Measurements from ENCODE around the gene FMNL2. TPM values are rescaled to one million over a fixed set of nuclear protein-coding genes. Genes with fewer than 3 reads are reported as not detected.

Gene FMNL2
- total RNA-seq, 1 experiment from 2014 or later: 33.6 TPM

DNA sequence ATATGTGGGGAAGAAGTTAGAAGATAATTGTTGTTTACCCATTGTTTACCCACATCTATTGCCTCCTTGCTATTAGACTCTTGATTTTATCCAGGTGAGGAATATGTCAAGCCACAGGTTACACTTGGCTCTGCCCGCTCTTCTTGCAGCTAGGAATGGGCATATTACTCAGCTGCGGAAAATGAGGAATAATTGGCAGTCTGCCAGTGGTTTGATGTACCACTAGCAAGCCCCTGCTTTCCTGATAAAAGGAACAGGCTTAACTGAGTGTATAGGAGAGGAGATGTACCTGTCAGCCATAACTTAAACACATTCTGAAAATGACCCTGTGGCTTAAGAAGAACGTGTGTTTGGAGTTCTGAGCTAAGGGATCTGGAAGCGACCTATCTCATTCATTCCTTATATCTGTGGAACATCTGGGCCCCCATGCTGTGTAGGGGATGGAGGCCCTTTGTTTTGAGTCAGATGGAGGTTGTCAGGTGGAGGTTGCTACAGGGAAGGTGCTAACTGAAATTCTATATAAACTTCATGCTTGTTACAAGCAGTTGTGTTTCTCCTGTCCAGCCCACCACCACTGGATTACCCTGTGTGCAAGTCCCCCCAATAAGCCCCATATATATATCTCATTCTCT lies 4.6 kb upstream of the FMNL2 start:
- Histone ChIP-seq H3K9me3 (ENCODE audit: control insufficient read depth, low read depth, low read length) (no peaks in the 10 kb centered on the region), H3K14ac (ENCODE audit: insufficient read depth, low read length) (no peak overlapping the region), H3K27me3 (ENCODE audit: insufficient read depth, low read length) (no peaks in the 10 kb centered on the region), H2BK15ac (ENCODE audit: low read depth, low read length) (no peak overlapping the region), H3K4ac (ENCODE audit: low read depth, low read length) (no peak overlapping the region), H2BK5ac (ENCODE audit: insufficient read length, low read length) (no peak overlapping the region), H4K8ac (replicated peaks; ENCODE audit: insufficient read length, low read depth, low read length) (no peak overlapping the region), H2BK20ac (ENCODE audit: low read depth, low read length, poor library complexity, severe bottlenecking) (no peak overlapping the region), H4K91ac (ENCODE audit: insufficient read length, low read depth, low read length) (no peak overlapping the region), H3K79me1 (ENCODE audit: insufficient read depth, low read depth, low read length, poor library complexity, severe bottlenecking) (no peaks in the 10 kb centered on the region), H3K23ac (ENCODE audit: insufficient read length, low read depth, low read length) (no peak overlapping the region), H3K4me2 (ENCODE audit: insufficient read depth, insufficient read length, low read length) (no peak overlapping the region), H3K4me1 (ENCODE audit: insufficient read depth, low read length) (no peaks in the 10 kb centered on the region), H2AK5ac (ENCODE audit: insufficient read length, low read length) (no peak overlapping the region), H3K9ac (ENCODE audit: extremely low read depth, insufficient read length, low read length) (no peak overlapping the region), H3K27ac (ENCODE audit: insufficient read length, low read depth, low read length) (no peak overlapping the region), H4K20me1 (ENCODE audit: control insufficient read depth, insufficient read depth, insufficient read length) (no peaks in the 10 kb centered on the region), H2AFZ (ENCODE audit: low read length) (no peak overlapping the region), H3K18ac (ENCODE audit: insufficient read length, low read depth, low read length) (no peak overlapping the region), H3K79me2 (ENCODE audit: insufficient read depth, low read length) (no peaks in the 10 kb centered on the region), H3K56ac (ENCODE audit: insufficient read length, low read depth, low read length) (no peak overlapping the region), H2BK12ac (ENCODE audit: insufficient read length, low read depth, low read length) (no peak overlapping the region), H3K23me2 (ENCODE audit: insufficient read length, low read depth, low read length, poor library complexity, severe bottlenecking) (no peaks in the 10 kb centered on the region), H3T11ph (ENCODE audit: low read length) (no peak overlapping the region), H4K5ac (ENCODE audit: insufficient read length, low read depth, low read length) (no peak overlapping the region), H2BK120ac (ENCODE audit: low read depth, low read length, poor library complexity, severe bottlenecking) (no peak overlapping the region)
- peaks cover 9 to 10% of the 10 kb centered on the region in 2 experiments for H3K4me1 Mint-ChIP-seq
- no peak overlapping the region for H3K27ac Mint-ChIP-seq
- WGBS (ENCODE audit: extremely low coverage, insufficient read length, low lambda C conversion rate): no CpG with 5 or more reads among the region's 4 CpGs
- H3K36me3 Mint-ChIP-seq (ENCODE audit: insufficient read depth in 1 of 3, low read depth in 3 of 3): no peaks in the 10 kb centered on the region
- TF ChIP-seq, protein P1, sequence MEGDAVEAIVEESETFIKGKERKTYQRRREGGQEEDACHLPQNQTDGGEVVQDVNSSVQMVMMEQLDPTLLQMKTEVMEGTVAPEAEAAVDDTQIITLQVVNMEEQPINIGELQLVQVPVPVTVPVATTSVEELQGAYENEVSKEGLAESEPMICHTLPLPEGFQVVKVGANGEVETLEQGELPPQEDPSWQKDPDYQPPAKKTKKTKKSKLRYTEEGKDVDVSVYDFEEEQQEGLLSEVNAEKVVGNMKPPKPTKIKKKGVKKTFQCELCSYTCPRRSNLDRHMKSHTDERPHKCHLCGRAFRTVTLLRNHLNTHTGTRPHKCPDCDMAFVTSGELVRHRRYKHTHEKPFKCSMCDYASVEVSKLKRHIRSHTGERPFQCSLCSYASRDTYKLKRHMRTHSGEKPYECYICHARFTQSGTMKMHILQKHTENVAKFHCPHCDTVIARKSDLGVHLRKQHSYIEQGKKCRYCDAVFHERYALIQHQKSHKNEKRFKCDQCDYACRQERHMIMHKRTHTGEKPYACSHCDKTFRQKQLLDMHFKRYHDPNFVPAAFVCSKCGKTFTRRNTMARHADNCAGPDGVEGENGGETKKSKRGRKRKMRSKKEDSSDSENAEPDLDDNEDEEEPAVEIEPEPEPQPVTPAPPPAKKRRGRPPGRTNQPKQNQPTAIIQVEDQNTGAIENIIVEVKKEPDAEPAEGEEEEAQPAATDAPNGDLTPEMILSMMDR (conservative IDR thresholded peaks at IDR 0.05): no peak
- peaks cover 5% of the 10 kb centered on the region for H3K27me3 Mint-ChIP-seq (ENCODE audit: low read depth)
- H3K9me3 Mint-ChIP-seq: no peaks in the 10 kb centered on the region
- no peak overlapping the region for H3K4me3 Mint-ChIP-seq
- DNase-seq: no peak

All from H9 (cell line).